ENCODE measurements around the gene PREB. TPM values are rescaled to one million over a fixed set of nuclear protein-coding genes. Genes with fewer than 3 reads are reported as not detected.
"Not testable (repeated sequence)": the region's sequence is repeated elsewhere in the genome, so short reads cannot be mapped to it uniquely, and the experiment has no call there.

The PREB gene, protein sequence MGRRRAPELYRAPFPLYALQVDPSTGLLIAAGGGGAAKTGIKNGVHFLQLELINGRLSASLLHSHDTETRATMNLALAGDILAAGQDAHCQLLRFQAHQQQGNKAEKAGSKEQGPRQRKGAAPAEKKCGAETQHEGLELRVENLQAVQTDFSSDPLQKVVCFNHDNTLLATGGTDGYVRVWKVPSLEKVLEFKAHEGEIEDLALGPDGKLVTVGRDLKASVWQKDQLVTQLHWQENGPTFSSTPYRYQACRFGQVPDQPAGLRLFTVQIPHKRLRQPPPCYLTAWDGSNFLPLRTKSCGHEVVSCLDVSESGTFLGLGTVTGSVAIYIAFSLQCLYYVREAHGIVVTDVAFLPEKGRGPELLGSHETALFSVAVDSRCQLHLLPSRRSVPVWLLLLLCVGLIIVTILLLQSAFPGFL
- total RNA-seq (10 to 100 TPM; 25.6 to 27.1 TPM), total RNA-seq (31.8 to 90.5 reads per million in 2 donors)

DNA sequence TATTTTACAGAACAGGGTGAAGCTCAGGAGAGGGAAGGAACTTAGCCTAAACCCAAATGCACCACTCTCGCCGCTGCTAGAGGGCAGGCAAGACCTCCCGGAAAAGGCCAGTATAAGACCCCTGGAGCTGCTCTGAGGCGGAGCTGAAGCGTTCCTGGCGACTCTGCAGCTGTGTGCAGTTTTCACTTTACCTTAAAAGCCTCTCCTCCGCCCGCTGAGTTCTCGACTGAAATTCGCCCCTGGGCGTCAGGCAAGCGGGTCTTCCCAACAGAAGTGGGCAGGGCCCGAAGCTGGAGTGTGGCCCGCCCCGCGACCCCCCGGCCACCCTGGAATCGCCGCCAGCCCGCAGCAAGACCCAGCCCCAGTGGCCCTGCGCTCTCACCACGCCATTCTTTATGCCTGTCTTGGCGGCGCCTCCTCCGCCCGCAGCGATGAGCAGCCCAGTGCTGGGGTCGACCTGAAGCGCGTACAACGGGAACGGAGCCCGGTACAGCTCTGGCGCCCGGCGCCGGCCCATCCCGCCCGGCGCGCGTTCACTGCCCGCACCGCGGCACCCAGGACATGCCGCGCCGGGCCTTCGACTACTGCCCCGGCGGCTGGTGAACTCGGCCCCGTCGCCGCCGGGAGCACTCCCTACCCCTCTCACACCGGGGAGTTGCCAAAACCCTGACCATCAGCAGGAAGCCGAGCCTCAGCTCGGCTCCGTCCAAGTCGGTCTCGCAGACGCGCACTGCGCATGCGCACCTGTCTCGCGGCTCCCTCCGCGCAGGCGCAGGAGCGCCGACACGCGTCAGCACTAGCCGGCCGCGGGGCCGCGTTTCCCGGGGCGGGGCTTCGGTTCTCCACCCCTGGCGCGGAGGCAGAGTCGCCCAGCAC is at the start of gene PREB:
PREB (minus strand) TSS at position 732 of the 876 bp plus-strand sequence; CDS start at position 517, 215 bp downstream.
- H3K27me3 Mint-ChIP-seq, result no peaks in the 10 kb centered on the region
- peak within 1 kb of the TSS; percentile 92 for H3K27ac Mint-ChIP-seq
- DNase-seq (peak; percentile 97 to 99 (median 99)), ATAC-seq (peak; percentile 99)
- H3K36me3 Mint-ChIP-seq (ENCODE audit: low read depth), result peaks cover 2% of the 10 kb centered on the region
- H3K9me3 ChIP-seq (ENCODE audit: control insufficient read depth, low read length, poor library complexity, severe bottlenecking), result no peaks in the 10 kb centered on the region
- H3K4me3 Mint-ChIP-seq, result peak within 1 kb of the TSS; percentile 96
- peaks cover 16% of the 10 kb centered on the region for H3K4me1 Mint-ChIP-seq

DNA sequence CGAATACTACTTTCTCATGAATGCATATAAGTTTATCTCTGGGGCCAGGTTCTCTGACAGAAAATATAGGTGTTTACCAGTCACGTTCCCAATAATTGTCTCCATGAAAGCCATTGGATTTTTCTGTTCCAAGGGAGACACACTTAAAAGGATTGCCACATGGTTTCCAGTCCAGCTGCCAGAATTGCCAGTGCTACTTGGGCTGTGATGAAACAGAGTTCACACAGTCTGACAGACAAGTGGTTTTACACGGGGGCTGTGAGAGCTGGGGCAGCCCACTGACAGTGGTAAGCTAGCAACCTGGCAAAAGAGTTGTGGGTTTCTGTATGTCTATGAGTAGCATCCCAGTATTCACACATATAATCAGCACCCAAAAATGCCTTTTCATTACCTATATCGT is 49.7 kb upstream of the PREB start:
- no peaks in the 10 kb centered on the region for H3K9me3 ChIP-seq (ENCODE audit: control insufficient read depth, low read length, poor library complexity, severe bottlenecking)
- DNase-seq (no peak), ATAC-seq (no peak)
- H3K4me3 Mint-ChIP-seq, result no peak overlapping the region
- no peaks in the 10 kb centered on the region for H3K36me3 Mint-ChIP-seq (ENCODE audit: low read depth)
- peaks cover 52% of the 10 kb centered on the region for H3K27me3 Mint-ChIP-seq
- H3K27ac Mint-ChIP-seq, result no peak overlapping the region
- no peaks in the 10 kb centered on the region for H3K4me1 Mint-ChIP-seq

DNA sequence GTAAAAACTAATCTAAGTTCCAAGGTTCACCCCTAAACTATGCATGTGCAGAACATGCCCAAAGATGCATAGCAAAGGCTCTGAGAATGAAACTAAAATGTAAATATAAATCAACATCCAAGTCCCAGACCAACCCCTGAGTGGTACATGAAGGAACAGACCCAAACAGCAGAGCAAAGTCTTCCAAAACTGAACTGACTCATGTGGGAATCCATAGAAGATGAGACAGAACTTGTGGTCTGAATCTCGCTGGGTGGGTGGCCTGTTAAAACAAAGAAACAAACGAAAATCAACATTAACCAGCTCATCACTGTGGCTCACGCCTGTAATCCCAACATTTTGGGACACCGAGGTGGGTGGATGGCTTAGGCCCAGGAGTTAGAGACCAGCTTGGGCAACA is 47.9 kb upstream of the PREB start:
- H3K4me1 Mint-ChIP-seq, result peaks cover 2% of the 10 kb centered on the region
- DNase-seq (no peak), ATAC-seq (no peak)
- H3K4me3 Mint-ChIP-seq, result no peak overlapping the region
- H3K27ac Mint-ChIP-seq, result no peak overlapping the region
- H3K27me3 Mint-ChIP-seq, result peaks cover 66% of the 10 kb centered on the region
- no peaks in the 10 kb centered on the region for H3K36me3 Mint-ChIP-seq (ENCODE audit: low read depth)
- no peaks in the 10 kb centered on the region for H3K9me3 ChIP-seq (ENCODE audit: control insufficient read depth, low read length, poor library complexity, severe bottlenecking)

DNA sequence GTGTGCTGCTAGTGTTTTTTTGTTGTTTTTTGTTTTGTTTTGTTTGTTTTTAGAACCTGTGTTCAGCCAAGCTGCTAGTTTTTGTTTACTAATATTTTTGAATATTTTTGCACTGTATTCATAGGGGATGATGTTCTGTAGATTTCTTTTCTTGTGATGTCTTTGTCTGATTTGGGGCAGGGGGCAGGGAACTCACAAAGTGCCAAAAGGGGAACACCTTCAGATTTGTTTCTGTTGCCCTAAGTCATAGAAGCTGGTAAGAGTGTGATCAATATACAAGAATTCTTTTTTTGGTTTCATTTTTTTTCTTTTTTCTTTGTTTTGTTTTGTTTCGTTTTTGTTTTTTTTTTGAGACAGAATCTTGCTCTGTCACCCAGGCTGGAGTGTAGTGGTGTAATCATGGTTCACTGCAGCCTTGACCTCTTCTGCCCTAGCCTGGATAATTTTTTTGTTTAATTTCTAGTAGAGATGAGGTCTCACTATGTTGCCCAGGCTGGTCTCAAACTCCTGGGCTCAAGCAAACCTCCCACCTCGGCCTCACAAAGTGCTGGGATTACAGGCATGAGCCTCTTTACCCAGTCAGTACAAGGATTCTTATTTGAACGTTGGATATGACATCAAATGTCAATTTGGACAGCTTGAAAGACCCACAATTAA is 45.0 kb upstream of the PREB start:
- peaks cover 63% of the 10 kb centered on the region for H3K27me3 Mint-ChIP-seq
- no peak overlapping the region for H3K27ac Mint-ChIP-seq
- ATAC-seq (no peak), DNase-seq (no peak)
- no peak overlapping the region for H3K4me3 Mint-ChIP-seq
- H3K9me3 ChIP-seq (ENCODE audit: control insufficient read depth, low read length, poor library complexity, severe bottlenecking), result no peaks in the 10 kb centered on the region
- no peaks in the 10 kb centered on the region for H3K36me3 Mint-ChIP-seq (ENCODE audit: low read depth)
- peaks cover 2% of the 10 kb centered on the region for H3K4me1 Mint-ChIP-seq

DNA sequence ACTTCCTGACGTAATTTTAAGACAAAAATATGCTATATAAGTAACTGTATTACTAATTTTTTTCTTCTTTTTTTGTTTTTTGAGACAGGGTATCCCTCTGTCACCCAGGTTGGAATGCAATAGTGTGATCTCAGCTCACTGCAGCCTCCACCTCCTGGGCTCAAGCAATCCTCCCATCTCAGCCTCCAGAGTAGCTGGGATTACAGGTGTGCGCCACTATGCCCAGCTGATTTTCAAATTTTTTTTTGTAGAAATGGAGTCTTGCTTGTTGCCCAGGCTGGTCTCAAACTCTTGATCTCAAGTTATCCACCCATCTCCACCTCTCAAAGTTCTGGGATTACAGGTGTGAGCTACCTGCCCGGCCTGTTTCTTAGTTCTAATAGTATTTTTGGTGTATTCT is 44.0 kb upstream of the PREB start:
- H3K36me3 Mint-ChIP-seq (ENCODE audit: low read depth), result no peaks in the 10 kb centered on the region
- H3K4me1 Mint-ChIP-seq, result peaks cover 2% of the 10 kb centered on the region
- H3K27me3 Mint-ChIP-seq, result peaks cover 53% of the 10 kb centered on the region
- H3K27ac Mint-ChIP-seq, result no peak overlapping the region
- no peak for ATAC-seq
- no peak for DNase-seq
- no peaks in the 10 kb centered on the region for H3K9me3 ChIP-seq (ENCODE audit: control insufficient read depth, low read length, poor library complexity, severe bottlenecking)
- H3K4me3 Mint-ChIP-seq, result no peak overlapping the region

DNA sequence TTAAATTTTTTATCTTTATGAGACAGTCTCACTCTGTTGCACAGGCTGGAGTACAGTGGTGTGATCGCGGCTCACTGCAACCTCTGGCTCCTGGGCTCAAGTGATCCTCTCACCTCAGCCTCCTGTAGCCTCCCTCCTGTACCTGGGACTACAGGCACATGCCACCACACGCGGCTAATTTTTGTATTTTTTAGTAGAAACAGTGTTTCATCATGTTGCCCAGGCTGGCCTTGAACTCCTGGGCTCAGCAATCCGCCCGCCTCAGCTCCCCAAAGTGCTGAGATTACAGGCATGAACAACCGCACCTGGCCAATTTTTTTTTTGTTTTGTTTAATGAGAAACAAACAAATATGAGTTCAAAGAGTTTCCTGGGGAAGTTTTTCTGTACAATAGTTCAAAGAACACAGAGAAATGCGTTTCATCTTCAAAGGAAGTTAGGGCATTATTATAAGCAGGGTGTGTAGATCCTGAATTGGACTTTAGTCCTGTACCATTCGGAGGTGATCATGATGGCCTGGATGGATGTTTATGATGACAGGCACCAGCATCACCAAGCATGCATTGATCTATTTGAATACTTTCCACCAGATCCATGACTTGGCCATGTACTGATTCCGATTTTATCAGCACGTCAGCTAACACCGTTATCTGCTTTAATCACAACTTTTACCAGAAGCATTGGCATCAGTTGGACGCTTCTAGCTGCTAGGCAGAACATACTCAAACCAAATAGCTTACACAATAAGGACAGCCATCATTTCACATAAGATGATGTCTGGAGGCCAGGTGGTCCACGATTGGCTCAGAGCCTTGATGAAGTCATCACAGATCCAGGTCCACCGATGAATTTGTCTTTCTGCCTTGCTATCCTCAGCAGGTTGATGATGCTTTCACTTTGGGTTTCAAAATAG is 43.3 kb upstream of the PREB start:
- DNase-seq (no peak), ATAC-seq (peak; percentile 41)
- no peak overlapping the region for H3K4me3 Mint-ChIP-seq
- no peak overlapping the region for H3K27ac Mint-ChIP-seq
- peaks cover 2% of the 10 kb centered on the region for H3K4me1 Mint-ChIP-seq
- peaks cover 52% of the 10 kb centered on the region for H3K27me3 Mint-ChIP-seq
- H3K36me3 Mint-ChIP-seq (ENCODE audit: low read depth), result no peaks in the 10 kb centered on the region
- H3K9me3 ChIP-seq (ENCODE audit: control insufficient read depth, low read length, poor library complexity, severe bottlenecking), result no peaks in the 10 kb centered on the region

- H3K27me3 Mint-ChIP-seq, result peaks cover 37% of the 10 kb centered on the region
- not testable (repeated sequence) for H3K36me3 Mint-ChIP-seq (ENCODE audit: low read depth); H3K4me3 Mint-ChIP-seq; H3K9me3 ChIP-seq (ENCODE audit: control insufficient read depth, low read length, poor library complexity, severe bottlenecking); H3K27ac Mint-ChIP-seq; H3K4me1 Mint-ChIP-seq; DNase-seq; ATAC-seq
Observed at GRCh38 chr2:27175781-27176180, 41.3 kb upstream of the PREB start.

- H3K9me3 ChIP-seq (ENCODE audit: control insufficient read depth, low read length, poor library complexity, severe bottlenecking), result no peaks in the 10 kb centered on the region
- Mint-ChIP-seq H3K36me3 (ENCODE audit: low read depth) (no peaks in the 10 kb centered on the region), H3K4me3 (no peak overlapping the region), H3K27me3 (peaks cover 38% of the 10 kb centered on the region), H3K27ac (no peak overlapping the region), H3K4me1 (peaks cover 5% of the 10 kb centered on the region)
- DNase-seq (no peak), ATAC-seq (no peak)
Observed at GRCh38 chr2:27175330-27175729, 40.9 kb upstream of the PREB start.

DNA sequence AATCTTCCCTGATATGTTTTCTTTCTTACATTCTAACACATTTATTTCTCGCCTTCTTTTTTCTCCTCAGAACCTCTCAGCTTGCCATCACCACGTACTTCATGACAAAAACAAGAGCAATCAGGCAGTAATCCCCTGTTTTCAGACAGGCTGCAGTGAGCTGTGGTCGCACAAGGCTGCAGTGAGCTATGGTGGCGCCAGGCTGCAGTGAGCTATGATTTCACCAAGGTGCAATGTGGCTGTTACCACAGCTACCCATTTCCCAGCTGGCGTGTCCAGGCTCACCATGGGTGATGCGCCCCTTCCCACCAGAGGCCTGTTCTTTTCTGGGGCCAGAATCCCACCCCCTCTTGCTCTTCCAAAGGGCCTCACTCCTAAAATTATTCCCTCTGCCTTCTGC is 40.2 kb upstream of the PREB start:
- ATAC-seq, result no peak
- no peaks in the 10 kb centered on the region for H3K9me3 ChIP-seq (ENCODE audit: control insufficient read depth, low read length, poor library complexity, severe bottlenecking)
- H3K36me3 Mint-ChIP-seq (ENCODE audit: low read depth), result no peaks in the 10 kb centered on the region
- no peak overlapping the region for H3K27ac Mint-ChIP-seq
- peaks cover 39% of the 10 kb centered on the region for H3K27me3 Mint-ChIP-seq
- DNase-seq, result no peak
- H3K4me3 Mint-ChIP-seq, result no peak overlapping the region
- H3K4me1 Mint-ChIP-seq, result peaks cover 8% of the 10 kb centered on the region

DNA sequence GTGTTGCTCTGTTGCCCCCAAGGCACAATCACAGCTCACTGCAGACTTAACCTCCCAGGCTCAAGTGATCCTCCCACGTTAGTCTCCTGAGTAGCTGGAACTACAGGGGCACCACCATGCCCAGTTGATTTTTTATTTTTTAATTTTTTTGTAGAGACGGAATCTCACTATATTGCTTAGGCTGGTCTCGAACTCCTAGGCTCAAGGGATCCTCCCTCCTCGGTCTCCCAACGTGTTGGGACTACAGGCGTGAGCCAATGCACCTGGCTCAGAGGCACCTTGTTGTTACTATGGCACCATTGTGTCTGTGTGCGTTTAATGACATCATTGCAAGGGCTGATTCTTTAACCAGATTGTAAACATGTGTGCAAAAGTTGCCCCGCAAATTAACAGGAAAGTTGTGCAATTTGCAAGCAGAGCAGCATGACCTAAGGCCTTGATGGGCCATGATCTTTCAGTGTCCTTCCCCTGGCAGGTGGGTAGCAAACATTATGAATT is 37.0 kb upstream of the PREB start:
- H3K9me3 ChIP-seq (ENCODE audit: control insufficient read depth, low read length, poor library complexity, severe bottlenecking), result no peaks in the 10 kb centered on the region
- Mint-ChIP-seq H3K36me3 (ENCODE audit: low read depth) (no peaks in the 10 kb centered on the region), H3K27ac (no peak overlapping the region), H3K27me3 (peaks cover 22% of the 10 kb centered on the region), H3K4me1 (peaks cover 11% of the 10 kb centered on the region), H3K4me3 (no peak overlapping the region)
- DNase-seq, result no peak
- no peak for ATAC-seq

DNA sequence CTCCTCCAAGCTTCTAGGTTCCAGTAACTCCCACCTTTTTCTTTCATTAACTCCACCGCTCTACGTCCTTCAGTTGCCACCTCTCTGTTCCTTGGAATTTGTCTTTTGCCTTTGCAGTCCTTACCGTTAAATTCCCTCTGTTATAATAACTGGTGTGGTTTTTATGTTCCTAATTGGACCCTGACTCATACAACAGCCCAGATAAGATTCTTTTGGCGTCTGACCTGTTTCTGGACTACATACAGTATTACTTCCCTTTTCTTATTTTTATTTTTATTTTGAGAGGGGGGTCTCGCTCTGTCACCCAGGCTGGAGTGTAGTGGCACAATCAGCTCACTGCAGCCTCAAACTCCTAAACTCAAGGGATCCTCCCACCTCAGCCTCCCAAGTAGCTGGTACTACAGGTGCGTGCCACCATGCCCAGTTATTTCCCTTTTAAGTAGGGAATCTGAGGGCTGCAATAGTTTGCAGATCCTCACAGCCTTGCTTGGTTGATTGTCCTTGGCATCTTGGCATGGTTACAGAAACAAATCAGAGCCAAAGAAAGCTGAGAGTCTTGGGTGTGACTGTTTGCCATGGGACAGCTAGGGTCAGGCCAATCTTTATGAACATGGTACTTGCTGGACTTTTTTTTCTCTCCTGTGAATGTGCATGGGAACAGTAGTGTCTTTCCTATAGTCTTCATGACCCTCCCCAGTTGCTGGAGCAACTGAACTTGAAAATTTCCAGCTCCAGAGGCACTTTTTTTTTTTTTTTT is 36.3 kb upstream of the PREB start:
- no peaks in the 10 kb centered on the region for H3K9me3 ChIP-seq (ENCODE audit: control insufficient read depth, low read length, poor library complexity, severe bottlenecking)
- Mint-ChIP-seq H3K36me3 (ENCODE audit: low read depth) (no peaks in the 10 kb centered on the region), H3K4me1 (peaks cover 11% of the 10 kb centered on the region), H3K27me3 (peaks cover 19% of the 10 kb centered on the region), H3K4me3 (no peak overlapping the region), H3K27ac (no peak overlapping the region)
- ATAC-seq, result no peak
- no peak for DNase-seq

All from T-helper 17 cell (primary cell).